GM21786 (cell line): ENCODE measurements around the gene COX10.
"Not testable (repeated sequence)": the region's sequence is repeated elsewhere in the genome, so short reads cannot be mapped to it uniquely, and the experiment has no call there.

Experiments used
- ATAC-seq: cut with Tn5 transposase; IDR thresholded peaks from one replicate; pipeline ENCODE4 v1.9.1; 2021; ENCODE audit not compliant: unreplicated experiment

COX10 gene

DNA sequence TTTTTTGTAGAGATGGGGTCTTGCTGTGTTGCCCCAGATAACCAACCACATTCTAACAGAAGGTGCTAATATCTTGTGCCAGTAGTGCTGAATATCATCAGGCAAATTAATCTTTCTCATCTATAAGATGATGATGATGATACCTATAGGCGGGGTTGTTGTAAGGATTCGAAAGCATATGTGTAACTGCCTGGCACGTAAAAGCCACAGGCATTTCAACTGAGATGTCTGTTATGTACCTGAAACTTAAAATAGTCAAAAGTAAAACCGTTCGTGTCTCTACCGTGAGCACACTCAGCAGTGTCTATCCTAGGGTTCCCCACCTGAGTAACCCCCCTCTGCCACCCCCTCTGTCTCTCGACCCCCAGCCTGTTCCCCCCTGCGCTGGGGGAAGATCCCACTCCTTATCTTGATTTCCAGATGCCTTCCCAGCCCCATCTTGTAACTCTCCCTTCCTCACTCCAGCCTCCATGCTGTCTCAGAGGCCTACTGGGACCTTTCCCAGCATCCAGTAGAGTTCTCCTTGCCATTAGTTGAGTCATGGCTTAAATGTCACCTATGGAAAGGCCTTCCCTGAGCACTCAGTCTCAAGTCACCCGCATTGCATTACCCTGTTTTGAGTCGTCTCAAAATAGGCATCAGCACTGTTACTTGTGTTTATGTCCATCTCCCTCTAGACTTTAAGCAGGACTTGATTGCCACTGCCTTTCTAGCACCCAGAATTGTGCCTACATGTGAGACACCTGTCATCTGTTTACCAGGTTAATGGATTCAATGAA lies 133.3 kb downstream of the COX10 start:
- no peak for ATAC-seq

GRCh38 chr17:14203388-14203787 lies 134.1 kb downstream of the COX10 start:
- ATAC-seq: no peak

DNA sequence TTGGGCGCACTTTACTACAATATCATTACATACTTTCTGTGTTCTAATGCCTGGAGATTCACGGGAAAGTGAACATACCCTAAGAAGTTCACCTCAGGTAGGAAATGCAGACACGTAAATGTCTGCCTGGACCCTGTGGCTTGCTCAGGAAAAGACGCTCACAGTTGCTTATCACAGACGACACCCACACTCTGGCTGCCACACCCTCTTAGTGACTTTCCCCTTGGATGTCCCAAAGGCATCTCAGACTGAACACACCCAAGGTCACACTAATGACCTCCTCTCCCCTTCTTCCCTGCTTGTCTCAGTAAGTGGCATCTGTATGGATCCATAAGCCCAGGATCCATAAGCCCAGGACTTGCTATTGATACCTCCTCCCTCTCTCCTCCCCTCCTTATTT lies 134.8 kb downstream of the COX10 start:
- no peak for ATAC-seq

DNA sequence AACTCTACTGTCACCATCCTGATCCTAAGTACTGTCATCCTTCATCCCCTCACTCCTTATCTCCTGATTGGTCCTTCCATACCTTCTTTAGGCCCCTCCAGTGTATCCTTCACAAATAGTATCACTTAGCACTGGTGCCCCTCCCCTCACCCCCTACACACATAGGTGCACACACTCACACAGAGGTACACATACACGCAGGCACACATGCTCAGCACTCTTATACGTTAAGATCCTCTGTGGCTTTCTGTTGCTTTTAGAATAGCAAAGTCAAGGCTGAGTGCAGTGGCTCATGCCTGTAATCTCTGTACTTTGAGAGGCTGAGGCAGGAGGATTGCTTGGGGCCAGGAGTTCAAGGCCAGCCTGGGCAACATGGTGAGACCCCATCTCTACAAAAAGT lies 135.2 kb downstream of the COX10 start:
- ATAC-seq: no peak

DNA sequence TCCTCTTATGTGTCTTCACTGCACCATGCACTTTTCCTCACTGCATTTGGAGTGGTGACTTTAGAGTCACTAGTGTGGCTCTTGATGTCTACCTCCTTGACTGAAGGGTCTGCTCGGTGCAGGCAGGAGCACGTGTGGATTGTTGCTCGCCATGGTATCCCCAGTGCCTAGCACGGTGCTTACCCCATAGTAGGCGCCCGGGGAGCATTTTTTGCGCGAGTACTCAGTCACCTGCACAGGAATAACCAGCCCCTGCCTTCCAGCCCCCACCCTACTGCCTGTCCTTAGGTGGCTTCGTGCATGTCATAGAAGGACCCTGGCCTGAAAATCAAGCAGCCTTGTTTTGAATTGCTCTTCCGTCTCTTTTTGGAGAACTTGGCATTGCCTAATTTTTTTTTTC lies 136.1 kb downstream of the COX10 start:
- ATAC-seq: no peak

DNA sequence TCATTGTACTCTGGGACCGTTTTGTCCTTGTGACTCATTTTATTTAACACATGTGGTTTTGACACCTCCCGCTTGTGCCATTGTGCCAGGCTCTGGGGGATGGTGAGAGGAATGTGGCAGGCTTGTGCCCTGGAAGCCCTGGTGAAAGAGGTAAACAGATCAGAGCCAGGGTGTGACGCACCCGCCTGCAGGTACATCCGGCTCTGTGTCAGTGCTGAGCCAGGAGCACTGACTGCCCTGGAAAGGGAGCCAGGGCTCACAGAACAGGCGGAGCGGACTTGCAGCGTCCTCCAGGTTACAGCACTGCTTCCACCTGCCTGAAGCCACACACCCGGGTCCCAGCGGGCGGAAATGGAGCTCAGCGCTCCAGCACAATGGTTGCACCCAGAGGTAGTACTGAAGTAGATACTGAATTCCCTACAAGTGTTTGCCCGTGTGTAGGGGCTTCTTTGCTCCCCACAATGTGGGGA lies 136.7 kb downstream of the COX10 start:
- ATAC-seq: no peak

- ATAC-seq: no peak
These were observed 137.6 kb downstream of the COX10 start for GRCh38 chr17:14206891-14207290.

- no peak for ATAC-seq
These were observed 138.5 kb downstream of the COX10 start for GRCh38 chr17:14207791-14208190.

GRCh38 chr17:14209215-14209614 lies 139.9 kb downstream of the COX10 start:
- no peak for ATAC-seq

DNA sequence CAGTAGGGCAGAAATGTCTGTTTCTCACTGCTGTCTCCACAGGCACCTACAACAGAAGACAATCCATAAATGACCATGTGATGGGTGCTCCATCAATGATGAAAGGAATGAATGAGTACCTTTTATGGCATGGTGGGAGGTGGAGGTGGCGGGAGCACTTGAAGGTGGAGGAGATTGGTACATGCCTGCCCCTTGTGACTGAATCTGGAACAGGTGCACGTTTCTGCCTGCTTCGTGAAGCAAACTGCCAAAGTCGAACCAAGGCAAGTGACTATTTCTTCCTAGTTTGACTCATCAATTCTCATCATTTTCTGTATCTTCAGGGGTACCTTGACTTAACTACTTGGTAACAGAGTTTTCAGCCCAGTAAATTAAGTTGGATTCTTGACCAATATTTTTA lies 141.9 kb downstream of the COX10 start:
- no peak for ATAC-seq

DNA sequence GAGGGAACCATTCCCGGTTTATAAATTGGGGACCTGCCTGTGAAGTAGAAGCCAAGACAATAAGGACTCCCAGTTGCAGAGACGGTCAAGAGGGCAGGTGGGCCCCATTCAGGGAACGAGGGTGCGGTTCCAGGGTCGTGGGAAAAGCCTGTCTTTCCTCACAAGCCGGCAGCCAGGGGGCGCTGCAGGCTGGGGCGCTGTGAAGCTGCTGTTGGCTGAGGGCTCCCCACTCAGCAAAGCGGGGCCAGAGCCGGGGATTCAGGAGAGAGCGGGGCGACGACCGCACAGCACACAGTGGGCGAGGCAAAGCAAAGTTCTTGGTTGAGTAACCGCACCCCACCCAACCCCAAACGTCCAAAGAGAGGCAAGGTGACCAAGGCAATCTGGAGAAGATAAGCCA lies 142.5 kb downstream of the COX10 start:
- ATAC-seq: no peak

DNA sequence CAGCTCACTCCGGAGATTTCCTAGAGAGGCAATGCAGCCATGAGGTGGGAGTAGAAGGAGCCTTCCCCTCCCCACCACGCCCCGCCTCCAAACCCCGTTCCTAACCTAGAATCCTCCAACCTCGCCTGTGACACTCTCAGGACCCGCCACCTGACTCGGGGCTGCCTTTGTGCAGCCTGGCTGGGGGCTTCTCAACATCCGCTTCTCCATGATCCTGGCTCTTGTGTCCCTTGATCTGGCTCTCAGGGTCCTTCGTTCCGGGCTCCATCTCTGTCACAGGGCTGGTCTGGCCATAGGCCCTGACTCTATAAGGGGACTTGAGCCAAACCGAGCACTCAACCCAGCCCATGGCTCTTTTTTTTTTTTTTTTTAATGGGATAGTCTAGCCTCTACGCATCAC lies 143.1 kb downstream of the COX10 start:
- ATAC-seq: no peak

DNA sequence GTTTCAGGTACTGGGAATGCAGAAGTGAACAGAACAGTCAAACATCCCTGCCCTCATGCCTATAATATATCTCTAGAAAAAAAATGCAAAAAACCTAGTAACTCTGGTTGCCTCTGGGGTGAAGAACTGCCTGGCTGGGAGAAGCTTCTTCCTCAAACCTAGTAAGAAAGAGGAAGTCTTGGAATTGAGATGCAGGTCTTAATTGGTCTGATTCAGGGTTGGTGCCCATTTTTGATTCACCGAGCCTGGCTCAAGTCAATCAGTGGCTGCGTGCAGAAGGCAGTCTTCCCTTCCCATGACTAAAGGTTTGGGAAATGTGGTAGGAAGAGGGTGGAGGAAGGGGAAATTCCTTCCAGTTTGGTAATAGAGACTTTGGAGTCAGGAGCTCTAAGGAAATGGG lies 145.0 kb downstream of the COX10 start:
- ATAC-seq: no peak

GRCh38 chr17:14222611-14223010 lies 153.3 kb downstream of the COX10 start:
- no peak for ATAC-seq

DNA sequence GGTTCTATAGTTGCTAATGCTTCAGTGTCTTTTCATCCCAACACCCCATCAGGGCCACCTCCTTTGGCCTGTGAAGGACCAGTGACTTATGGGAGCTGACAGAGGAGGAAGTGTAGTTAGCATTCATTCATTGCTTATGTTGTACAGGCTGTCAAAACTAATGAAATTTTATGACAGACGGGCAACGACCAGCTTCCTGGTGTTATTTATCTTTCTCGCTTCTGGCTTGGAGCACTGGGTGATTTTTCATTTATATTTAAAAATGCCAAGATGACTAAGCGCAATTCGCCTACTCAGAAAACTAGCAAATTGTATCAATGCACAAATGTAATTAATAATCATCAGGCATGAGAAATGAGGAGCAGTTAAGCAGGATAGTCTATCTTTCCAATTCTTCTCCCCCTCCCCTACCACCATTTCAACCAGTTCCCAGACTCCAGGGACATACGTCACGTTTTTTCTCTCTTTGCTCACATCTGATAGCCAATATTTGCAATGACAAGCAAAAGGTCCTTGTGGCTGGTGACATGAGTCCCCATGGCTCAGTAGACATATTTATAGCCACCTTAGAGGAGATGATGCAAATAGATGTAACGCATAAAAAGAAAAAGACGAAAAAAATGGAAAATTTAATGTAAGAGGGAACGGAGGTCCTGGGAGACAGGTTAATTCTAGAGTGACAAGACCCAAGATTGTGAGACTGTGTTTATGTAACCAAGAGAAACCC lies 156.1 kb downstream of the COX10 start:
- ATAC-seq: no peak

DNA sequence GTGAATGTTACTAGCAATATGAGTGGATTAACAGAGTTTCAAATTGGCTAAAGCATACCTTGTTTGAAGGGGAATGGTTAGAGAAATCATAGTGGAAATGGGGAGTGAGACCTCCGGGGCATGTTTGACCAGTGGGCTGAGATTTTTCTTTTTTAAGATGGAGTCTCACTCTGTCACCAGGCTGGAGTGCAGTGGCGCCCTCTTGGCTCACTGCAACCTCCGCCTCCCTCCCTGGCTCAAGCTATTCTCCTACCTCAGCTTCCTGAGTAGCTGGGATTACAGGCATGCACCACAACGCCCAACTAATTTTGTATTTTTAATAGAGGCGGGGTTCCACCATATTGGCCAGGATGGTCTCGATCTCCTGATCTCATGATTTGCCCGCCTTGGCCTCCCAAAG lies 157.7 kb downstream of the COX10 start:
- no peak for ATAC-seq

GRCh38 chr17:14228903-14229302 lies 159.6 kb downstream of the COX10 start:
- no peak for ATAC-seq

DNA sequence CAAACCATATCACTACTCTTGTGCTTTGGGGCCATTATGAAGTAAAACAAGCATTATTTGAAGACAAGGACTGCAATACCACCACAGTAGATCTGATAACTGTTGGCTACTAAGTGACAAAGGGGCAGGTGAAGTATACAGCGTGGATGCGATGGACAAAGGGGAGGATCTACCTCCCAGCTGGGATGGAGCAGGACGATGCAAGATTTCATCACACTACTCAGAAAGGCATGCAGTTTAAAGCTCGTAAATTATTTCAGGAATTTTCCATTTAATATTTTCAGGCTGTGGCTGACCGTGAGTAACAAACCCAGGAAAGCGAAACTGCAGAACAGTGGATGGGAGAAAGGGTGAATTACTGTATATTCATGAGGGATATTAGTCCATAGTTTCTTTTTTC lies 161.9 kb downstream of the COX10 start:
- not testable (repeated sequence) for ATAC-seq

- ATAC-seq: not testable (repeated sequence)
These were observed 165.7 kb downstream of the COX10 start for GRCh38 chr17:14235047-14235446.

GRCh38 chr17:14236032-14236431 lies 166.7 kb downstream of the COX10 start:
- not testable (repeated sequence) for ATAC-seq

- ATAC-seq: not testable (repeated sequence)
These were observed 167.5 kb downstream of the COX10 start, which contains the start of gene CDRT15 for GRCh38 chr17:14236762-14237161. CDRT15 (minus strand) TSS chr17:14236862; CDS start chr17:14236833, 29 bp downstream.

DNA sequence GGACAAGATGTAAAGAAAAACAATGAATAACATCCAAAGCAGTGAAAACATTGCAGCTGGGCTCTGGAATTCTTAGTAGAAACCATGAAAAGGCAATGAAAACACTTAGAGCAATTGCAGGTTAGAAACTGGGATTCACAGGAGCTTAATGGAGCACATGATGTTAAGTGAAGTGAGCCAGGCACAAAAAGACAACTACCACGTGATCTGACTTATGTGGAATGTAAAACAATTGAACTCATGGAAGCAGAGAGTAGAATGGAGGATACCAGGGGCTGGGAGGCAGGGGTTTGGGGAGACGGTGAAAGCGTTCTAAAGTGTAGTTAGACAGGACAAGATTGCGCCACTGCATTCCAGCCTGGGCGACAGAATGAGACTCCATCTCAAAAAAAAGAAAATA lies 170.0 kb downstream of the COX10 start:
- ATAC-seq: not testable (repeated sequence)
